PC-3 (cell line): ENCODE measurements around the gene PCNX2.

Source experiments
- CTCF ChIP-seq: fragments of 300-600 bp; sonication (generic); conservative IDR thresholded peaks from 2 replicates; pipeline ENCODE4 v1.5.1; 2017; ENCODE audit warnings: antibody characterized with exemption, low read depth, mild to moderate bottlenecking, low read length
- EZH2 ChIP-seq: fragments of 300-600 bp; sonication (generic); IDR thresholded peaks from one replicate; pipeline ENCODE4 v1.6.1; 2017; ENCODE audit warnings: antibody characterized with exemption, mild to moderate bottlenecking, low read length; ENCODE audit not compliant: unreplicated experiment
- EZH2phosphoT487 ChIP-seq: fragments of 300-600 bp; sonication (generic); IDR thresholded peaks from 2 replicates; pipeline ENCODE4 v1.6.1; 2018; ENCODE audit warnings: mild to moderate bottlenecking, antibody characterized with exemption, low read length, borderline replicate concordance

- TF ChIP-seq CTCF (no peak), EZH2 (no peak), EZH2phosphoT487 (no peak)
These were observed 321.6 kb downstream of the PCNX2 start for GRCh38 chr1:232973652-232974611.
